Measurements from ENCODE around the gene DNAJB13. TPM values are rescaled to one million over a fixed set of nuclear protein-coding genes. Genes with fewer than 3 reads are reported as not detected.

The DNAJB13 gene, protein sequence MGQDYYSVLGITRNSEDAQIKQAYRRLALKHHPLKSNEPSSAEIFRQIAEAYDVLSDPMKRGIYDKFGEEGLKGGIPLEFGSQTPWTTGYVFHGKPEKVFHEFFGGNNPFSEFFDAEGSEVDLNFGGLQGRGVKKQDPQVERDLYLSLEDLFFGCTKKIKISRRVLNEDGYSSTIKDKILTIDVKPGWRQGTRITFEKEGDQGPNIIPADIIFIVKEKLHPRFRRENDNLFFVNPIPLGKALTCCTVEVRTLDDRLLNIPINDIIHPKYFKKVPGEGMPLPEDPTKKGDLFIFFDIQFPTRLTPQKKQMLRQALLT
- not detected in 2 replicates for total RNA-seq

DNA sequence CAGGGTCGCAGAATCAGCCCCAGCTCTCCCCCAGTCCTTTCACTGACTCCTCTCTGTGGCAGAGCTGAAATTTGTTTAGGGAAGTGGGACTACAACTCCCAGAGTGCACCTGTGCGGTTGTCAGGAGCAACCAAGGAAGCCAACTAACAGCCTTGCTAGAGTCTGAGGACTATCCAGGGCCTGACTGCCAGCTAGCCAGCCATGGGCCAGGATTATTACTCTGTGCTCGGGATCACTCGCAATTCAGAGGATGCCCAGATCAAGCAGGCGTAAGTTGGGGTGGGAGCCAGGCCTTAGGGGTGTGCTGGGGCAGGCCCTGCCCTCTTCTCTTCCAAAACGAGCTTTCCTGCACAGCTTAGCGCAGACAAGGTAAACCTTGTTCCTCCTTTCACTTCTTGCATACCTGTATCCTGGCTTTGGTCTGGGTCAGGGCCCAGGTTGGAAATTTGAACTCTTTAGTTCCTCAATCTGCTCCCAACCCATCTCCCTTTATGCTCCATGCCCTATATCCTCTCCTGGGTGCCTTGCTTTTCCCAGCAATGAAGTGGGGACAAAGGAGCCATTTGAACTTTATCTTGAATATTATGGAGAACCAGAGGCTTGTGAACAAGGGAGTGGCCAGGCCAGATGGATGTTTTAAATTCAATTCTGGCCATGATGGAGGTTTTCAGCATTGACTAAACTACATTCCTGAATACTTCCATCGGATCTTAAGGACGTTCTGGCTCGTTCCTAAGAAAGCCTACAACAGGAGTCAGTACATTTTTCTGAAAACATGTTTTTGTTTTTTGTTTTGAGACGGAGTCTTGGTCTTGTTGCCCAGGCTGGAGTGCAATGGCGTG, at the start of gene DNAJB13:
TSS of gene DNAJB13 (plus strand) at position 158 of the 842 bp plus-strand sequence. CDS start at position 202, 44 bp downstream.

DNA sequence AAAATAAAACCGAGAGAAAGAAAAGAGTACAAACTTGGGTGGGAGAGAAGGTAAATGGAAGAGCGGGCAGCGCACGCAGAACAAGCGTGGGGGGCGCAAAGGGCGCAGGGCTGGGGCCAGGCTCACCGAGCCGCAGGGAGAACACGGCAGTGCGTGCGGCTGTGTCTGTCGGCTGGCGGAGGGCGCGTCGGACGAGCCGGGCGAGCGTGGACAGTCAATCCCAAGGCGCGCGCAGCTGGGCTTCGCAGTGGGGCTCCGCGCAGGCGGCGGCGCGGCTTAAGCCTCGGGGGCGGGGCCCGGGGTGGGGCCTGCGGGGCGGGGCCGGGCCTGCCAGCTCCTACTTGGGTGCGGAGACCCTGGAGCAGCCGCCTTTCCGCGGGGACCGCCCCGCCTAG, 31.8 kb downstream of the DNAJB13 start, which contains the start of gene UCP2:
TSS of gene UCP2 (minus strand) at position 249 of the 395 bp plus-strand sequence. CDS start 4,465 bp downstream, outside the sequence.

GRCh38 chr11:74008373-74009229, 57.8 kb downstream of the DNAJB13 start, which contains the start of gene UCP3:
Gene UCP3, minus strand, starts transcription at chr11:74009085. Its CDS starts 2,043 bp downstream, at chr11:74007042.

Other genes starting within 250 kb of the DNAJB13 start
- 82.7 and 111 TPM in 2 replicates for gene RAB6A, start 190.0 kb upstream of the DNAJB13 start, total RNA-seq
- gene MRPL48, start 163.2 kb upstream of the DNAJB13 start, total RNA-seq, result 14.7 and 19.0 TPM in 2 replicates
- gene COA4, start 74.2 kb upstream of the DNAJB13 start, total RNA-seq, result 77.4 and 100 TPM in 2 replicates
- 9.0 and 12.5 TPM in 2 replicates for gene PAAF1, start 74.0 kb upstream of the DNAJB13 start, total RNA-seq
- gene UCP2, start 31.8 kb downstream of the DNAJB13 start, total RNA-seq, result 0.37 and 0.59 TPM in 2 replicates
- 0.73 and 0.78 TPM in 2 replicates for gene UCP3, start 58.1 kb downstream of the DNAJB13 start, total RNA-seq
- 10.7 and 14.1 TPM in 2 replicates for gene C2CD3, start 220.0 kb downstream of the DNAJB13 start, total RNA-seq
- 15.8 and 26.0 TPM in 2 replicates for gene PPME1, start 220.3 kb downstream of the DNAJB13 start, total RNA-seq

All from subcutaneous preadipocyte (primary cell).